HG03060 (cell line): ENCODE measurements around the gene SFMBT1.
A peak's percentile ranks its signal among the peaks of the same experiment; 100 is the strongest.
"Not testable (repeated sequence)": the region's sequence is repeated elsewhere in the genome, so short reads cannot be mapped to it uniquely, and the experiment has no call there.

Experiments used
- ATAC-seq: cut with Tn5 transposase; IDR thresholded peaks from one replicate; pipeline ENCODE4 v1.9.1; 2021; ENCODE audit warnings: low read depth, moderate number of reproducible peaks; ENCODE audit not compliant: unreplicated experiment

Gene SFMBT1

GRCh38 chr3:53073553-53074365 is 27.9 kb upstream of the SFMBT1 start:
- no peak for ATAC-seq

GRCh38 chr3:53072653-53073552 is 27.0 kb upstream of the SFMBT1 start:
- ATAC-seq: peak; percentile 70

DNA sequence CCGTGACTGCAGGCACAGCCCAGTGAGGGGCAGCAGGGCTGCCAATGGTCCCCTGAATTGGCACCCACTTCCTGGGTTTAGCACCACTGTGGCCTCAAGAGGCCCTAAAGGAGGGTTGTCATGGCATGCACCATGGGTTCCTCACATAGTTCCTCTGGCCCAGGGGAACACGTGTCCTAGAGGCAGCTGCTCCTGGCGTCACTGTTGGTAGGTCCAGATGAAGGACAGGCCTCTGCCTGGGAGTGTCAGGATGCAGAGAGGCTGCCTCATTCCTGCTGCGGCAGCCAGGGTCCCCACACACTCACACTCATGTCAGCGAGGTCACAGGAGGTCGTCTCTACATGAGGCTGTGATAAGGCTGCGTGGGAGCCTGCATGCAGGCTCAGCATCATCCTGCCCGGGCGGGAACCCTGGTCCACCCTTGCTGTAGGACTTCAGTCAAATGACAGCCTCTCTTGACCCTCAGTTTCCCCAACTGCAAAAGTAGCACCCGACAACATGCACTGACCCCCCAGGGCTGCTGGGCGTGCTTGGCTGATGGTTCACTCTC is 26.1 kb upstream of the SFMBT1 start:
- no peak for ATAC-seq

GRCh38 chr3:53069422-53070068 is 23.7 kb upstream of the SFMBT1 start:
- no peak for ATAC-seq

DNA sequence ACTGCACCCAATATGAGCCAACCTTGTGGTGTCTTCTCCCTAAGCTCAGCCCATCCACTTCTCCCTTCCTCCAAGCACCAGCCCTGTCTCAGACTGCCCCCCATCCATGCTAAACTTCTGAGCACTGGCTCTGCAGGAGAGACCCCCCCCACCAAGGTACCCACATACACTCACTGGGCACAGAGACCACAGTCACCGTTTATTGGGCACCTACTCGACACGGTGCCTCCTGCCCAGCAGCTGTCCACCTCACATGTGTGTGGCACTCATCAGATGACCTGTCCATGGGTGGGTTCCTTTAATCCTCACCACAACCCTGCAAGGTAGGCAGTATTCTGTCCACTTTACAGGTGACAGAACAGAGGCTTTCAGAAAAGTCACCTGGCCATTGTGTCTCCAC is 22.3 kb upstream of the SFMBT1 start:
- ATAC-seq: no peak

- no peak for ATAC-seq
These were observed 21.7 kb upstream of the SFMBT1 start for GRCh38 chr3:53067567-53067966.

DNA sequence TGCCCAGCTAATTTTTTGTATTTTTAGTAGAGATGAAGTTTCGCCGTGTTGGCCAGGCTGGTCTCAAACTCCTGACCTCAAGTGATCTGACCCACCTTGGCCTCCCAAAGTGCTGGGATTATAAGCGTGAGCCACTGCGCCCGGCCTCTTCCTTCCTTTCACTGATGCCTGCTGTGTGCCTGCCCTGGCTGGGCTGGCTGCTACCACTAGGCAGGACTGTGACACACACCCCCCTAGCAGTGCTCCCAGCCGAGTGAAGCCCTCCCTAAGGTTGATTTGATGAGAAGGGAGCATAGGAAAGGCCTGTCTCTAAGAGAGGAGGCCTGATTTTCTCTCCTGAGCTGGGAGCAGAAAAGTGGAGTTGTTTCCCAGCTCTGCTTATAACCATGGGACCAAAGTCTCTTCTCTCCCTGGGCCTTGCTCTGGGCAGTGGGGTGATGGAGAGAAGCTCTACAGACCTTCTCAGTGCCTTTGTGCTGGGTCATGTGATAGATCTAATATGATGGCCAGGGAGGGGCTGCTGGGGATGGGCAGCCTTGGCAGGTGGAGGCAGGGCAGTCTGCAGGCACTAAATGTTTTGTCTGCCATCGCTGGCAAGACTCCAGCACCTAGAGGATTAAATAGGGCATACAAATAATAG is 20.1 kb upstream of the SFMBT1 start:
- ATAC-seq: no peak

- ATAC-seq: no peak
These were observed 17.0 kb upstream of the SFMBT1 start for GRCh38 chr3:53062905-53063304.

DNA sequence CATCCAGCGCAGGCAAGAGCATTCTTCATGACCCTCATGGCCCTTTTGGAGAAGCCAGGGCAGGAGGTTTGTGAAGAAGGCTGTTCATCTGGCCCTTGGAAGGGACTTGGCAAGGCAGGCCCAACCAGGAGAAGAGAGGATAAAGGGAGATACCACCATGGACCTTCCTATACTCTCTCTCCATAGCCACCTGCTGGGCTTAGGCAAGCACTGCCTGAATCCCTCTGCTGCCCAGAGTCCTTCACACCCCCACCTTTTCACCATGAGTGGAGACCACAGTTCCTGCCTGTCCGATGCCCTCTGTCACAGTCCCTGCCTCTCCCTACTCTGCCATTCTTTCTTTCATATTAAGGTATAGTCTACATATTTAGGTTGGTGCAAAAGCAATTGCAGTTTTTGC is 10.6 kb upstream of the SFMBT1 start:
- ATAC-seq: no peak

DNA sequence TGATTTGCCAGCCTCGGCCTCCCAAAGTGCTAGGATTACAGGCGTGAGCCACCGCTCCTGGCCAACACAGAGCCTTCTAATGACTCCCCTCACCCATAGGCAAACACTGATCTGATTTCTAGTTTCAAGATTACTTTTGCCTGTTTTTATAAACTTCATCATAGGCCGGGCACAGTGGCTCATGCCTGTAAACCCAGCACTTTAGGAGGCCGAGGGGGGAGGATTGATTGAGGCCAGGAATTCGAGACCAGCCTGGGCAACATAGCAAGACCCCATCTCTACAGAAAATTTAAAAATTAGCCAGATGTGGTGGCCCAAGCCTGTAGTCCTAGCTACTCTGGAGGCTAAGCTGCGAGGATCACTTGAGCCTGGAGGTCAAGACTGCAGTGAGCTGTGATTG is 8.4 kb upstream of the SFMBT1 start:
- not testable (repeated sequence) for ATAC-seq

DNA sequence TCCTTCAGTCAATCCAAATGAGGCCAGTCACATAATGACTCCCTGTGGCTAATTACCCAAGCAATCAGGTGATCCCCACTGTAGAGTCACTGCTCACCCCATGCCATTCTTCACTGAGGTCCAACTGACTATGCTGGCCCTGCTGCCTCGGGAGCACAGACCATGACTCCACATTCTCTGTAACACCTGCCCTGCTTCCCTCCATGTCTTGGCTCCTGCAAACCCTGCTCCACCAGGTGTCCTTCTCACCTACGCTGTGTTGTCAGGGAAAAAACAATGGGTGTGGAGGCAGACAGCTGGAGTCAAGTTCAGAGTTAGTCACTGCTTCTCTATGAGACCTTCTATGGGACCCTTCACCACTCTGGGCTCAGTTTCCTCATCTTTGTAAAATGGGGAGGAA is 6.1 kb upstream of the SFMBT1 start:
- ATAC-seq: no peak

DNA sequence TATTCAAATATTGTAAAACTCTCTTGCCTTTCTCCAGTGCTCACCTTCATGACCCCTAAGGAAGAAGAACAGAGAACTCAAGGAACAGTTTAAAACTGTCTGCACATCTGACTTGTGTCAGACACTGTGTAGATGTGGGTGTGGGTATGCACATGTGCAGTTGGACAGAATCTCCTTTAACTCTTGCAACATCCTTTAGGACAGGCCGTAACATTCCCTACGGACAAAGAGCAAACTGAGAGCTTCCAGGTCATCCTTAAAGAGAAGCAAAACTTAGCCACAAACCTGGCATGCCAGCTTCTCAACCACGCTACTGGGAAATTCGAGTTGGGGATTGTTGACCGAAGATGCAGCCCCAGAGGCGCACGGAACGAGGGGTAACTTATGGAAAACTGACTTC is 4.1 kb upstream of the SFMBT1 start:
- ATAC-seq: no peak

DNA sequence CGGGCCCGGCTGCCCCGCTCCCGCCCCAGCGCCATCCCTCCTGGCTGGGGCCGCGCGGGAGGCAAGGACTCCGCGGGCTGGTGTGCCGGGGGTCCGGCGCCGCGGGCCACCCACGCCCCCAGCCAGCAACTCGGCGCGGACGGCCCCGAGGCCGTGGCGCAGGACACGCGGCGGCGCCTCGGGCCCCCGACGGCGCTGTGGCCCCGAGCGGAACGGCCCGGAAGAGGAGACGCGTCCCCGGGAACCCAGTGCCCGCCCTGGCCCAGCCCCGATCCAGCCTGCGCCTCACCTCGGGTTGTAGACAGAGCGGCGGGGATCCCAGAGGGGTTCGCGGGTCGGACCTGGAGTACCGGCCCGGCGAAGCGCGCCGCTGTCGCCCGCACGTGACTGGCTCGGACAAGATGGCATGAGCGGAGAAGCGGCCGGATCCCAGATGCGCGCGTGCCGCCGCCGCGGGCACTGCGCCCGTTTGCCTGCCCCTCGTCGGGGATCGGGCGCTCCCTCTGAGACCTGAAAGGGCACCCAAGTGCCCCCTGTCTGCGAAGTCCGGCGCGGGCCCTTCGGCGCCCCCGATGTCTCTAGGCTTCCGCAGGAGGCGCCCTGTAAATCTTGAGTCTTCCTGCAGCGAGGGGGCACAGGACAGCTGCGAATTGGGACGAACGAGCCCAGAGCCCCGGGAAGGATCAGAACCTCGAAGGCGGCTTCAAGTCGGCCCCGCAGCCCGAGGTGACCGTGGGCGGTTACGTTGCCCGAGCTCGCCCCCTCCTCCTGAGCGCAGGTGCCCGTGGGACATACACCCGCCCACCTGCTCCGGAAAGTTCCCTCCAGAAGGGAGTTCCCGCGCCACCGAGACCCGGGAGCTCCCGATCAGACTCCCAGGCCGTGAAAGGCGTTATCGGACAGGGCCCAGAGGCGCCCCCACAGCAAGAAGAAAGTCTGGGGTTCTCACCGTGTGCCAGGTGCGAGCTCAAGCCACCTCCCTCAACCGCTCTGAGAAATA is 598 bp upstream of the SFMBT1 start:
- no peak for ATAC-seq

DNA sequence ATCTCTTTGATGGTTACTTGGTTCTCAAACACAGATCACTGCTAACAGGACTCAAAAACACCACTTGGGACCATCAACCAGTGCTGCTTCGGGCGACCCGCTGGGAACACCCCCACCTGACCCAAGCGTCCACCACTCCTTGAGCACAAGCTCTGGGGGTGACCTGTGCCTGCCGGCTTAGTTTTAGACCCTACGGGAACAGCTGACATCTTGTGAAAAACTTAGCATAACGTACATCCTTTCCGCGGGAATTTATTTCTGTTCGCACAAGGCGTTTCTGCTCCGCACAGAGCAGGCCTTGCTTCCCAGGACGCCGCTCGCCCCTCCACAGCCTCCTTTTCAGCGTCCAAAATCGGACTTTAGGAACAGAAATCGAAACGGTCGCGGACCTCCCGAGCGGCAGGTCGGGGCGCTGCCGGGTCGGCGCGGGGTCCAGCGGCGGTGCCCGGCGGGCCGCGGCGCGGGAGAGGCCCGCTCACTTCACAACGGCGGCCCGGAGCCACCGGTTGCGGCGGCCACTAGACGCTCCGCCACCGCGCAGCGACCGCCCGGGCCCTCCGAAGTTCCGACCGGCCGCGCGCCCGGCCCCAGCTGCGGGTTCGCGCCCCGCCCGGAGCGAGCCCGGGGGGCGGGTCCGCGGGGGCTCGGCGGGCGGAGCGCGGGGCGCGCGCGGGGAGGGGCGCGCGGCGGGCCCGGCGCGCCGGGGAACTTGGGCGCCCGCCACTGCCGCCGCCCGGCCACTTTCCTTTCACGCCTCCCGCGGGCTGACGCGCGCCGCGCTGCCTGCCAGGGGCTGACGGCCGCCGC is 959 bp downstream of the SFMBT1 start:
- no peak for ATAC-seq

DNA sequence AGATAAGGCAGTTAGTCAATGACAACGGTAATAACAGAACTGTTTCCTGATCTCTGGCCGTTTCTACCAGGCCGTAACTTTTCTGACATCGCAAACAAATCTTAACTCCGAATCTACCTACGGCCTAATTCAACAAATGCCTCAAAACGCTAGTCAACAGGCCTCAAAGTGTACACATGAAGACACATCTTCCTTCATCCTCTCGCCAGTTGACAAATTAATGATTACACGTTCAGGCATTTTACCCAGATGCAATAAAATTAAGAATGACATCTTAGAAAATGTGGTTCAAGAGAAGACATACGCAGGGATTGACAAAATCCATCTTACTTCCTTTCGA is 1.5 kb downstream of the SFMBT1 start:
- ATAC-seq: no peak

GRCh38 chr3:53043738-53044137 is 2.1 kb downstream of the SFMBT1 start:
- no peak for ATAC-seq

GRCh38 chr3:53042651-53043050 is 3.2 kb downstream of the SFMBT1 start:
- no peak for ATAC-seq

DNA sequence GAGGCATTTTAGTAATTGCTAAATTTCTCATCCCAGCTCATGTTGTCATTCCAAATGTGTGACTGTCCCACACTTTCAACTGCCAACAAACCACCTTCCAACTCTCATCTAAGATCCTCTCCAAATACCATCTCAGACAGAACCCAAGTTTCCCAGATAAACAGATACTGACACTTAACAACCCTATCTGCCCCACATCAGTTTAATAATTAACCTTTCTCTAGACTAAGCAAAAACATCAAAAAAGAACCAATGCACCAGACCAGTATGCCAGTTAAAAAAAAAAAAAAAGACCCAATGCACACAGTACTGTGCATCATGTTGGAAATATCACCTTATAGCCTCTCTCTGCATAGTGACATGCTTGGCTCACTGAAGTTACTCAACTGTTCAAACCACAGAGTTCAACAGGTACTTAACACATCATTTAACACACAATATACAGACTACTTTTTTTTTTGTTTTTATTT is 5.5 kb downstream of the SFMBT1 start:
- ATAC-seq: no peak
